Upper lobe of left lung (tissue), 6 donors: ENCODE results near the gene CNTNAP4. TPM values are rescaled to one million over a fixed set of nuclear protein-coding genes. Genes with fewer than 3 reads are reported as not detected.

Experiments used
- ATAC-seq, 2 donors: fragments of 200-7000 bp; cut with Tn5 transposase; one replicate each; pipeline ENCODE4 v1.9.1; 2022; ENCODE audit warnings: mild to moderate bottlenecking in 2 of 2, moderate library complexity in 2 of 2; ENCODE audit not compliant: low FRiP score in 2 of 2
- DNase-seq, 2 donors: peaks; one replicate each; pipeline ENCODE4 v3.0.0-alpha.2; 2019 to 2020
- H3K27ac ChIP-seq, 4 donors: fragments of 200-600 bp; sonication (generic); one replicate each; pipeline ENCODE4 v1.5.1; 2016 to 2019
- H3K27me3 ChIP-seq, 4 donors: fragments of 200-600 bp; sonication (generic); one replicate each; pipeline ENCODE4 v1.5.1; 2017 to 2019
- H3K36me3 ChIP-seq, 4 donors: fragments of 200-600 bp; sonication (generic); one replicate each; pipeline ENCODE4 v1.5.1; 2016 to 2019
- H3K4me1 ChIP-seq, 4 donors: fragments of 200-600 bp; sonication (generic); one replicate each; pipeline ENCODE4 v1.5.1; 2018 to 2019
- H3K4me3 ChIP-seq, 4 donors: fragments of 200-600 bp; sonication (generic); one replicate each; pipeline ENCODE4 v1.5.1; 2017 to 2019; ENCODE audit warnings: mild to moderate bottlenecking in 2 of 4, moderate library complexity in 1 of 4
- H3K9me3 ChIP-seq, 4 donors: fragments of 200-600 bp; sonication (generic); one replicate each; pipeline ENCODE4 v1.5.1; 2018 to 2019
- EP300 ChIP-seq, 4 donors: sonication (generic); formaldehyde crosslinking; IDR thresholded peaks; one replicate each; pipeline ENCODE4 v1.5.1; 2017; ENCODE audit warnings: antibody characterized with exemption in 4 of 4, control low read depth in 2 of 4
- POLR2A ChIP-seq, 4 donors: fragments of 450-650 bp; IDR thresholded peaks; one replicate each; pipeline ENCODE4 v1.5.1; 2016 to 2017; ENCODE audit warnings: antibody characterized with exemption in 4 of 4, mild to moderate bottlenecking in 2 of 4
- POLR2AphosphoS5 ChIP-seq, 2 donors: sonication (generic); formaldehyde crosslinking; IDR thresholded peaks; one replicate each; pipeline ENCODE4 v1.5.1; 2017; ENCODE audit warnings: antibody characterized with exemption in 2 of 2
- WGBS, 2 donors: methylation state at CpG; one replicate each; pipeline ENCODE4 v1.1.5; 2017 to 2018; 5-methylcytosine and 5-hydroxymethylcytosine counted together
- total RNA-seq, 6 donors: library from RNA; depleted of rRNA in 4 of 6; stranded (reverse); fragments of >200 nt in 4 of 6; gene quantifications; one replicate each; pipeline versions ENCODE4 v1.1.0 to v1.2.1, GENCODE V29; 2016 to 2021
- TF ChIP-seq, protein P1 (sequence below), 6 experiments: fragments of 450-650 bp in 4 of 6; fragments of 200-600 bp in 2 of 6; sonication (generic) in 2 of 6; IDR thresholded peaks; one replicate each; pipeline ENCODE4 v1.5.1; 2016 to 2019; ENCODE audit warnings: antibody characterized with exemption in 6 of 6
- donor health status: DM: no; HTN: no; CAD: no; lungs with moderate emphysema.
- donor health status: DM: no; HTN: yes; CAD: no; lungs with severe emphysema.

CNTNAP4 gene
- total RNA-seq, 6 donors from 2014 or later: not detected

DNA sequence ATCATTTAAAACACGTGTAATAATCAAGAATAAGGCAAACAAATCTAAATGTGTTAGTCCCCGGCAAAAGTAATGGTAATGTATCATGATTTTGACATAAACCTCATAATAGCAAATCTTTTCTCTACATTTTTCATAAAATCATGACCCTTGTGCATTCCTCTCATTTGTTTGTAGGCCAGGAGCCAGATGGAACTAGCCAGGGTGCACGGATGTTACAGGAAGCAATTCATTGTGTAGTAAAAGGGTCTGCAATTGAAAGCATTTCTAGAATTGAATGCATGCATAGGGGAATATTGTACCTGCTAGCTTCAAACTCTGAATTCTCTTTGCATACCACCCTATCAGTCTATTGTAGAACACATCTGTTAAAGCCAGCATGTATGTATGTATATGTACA is 66.6 kb downstream of the CNTNAP4 start:
- H3K36me3 ChIP-seq: no peaks in the 10 kb centered on the region
- WGBS, 2 donors: 45 to 58% methylated on average over 3 of the region's 3 CpGs
- no peak for DNase-seq

DNA sequence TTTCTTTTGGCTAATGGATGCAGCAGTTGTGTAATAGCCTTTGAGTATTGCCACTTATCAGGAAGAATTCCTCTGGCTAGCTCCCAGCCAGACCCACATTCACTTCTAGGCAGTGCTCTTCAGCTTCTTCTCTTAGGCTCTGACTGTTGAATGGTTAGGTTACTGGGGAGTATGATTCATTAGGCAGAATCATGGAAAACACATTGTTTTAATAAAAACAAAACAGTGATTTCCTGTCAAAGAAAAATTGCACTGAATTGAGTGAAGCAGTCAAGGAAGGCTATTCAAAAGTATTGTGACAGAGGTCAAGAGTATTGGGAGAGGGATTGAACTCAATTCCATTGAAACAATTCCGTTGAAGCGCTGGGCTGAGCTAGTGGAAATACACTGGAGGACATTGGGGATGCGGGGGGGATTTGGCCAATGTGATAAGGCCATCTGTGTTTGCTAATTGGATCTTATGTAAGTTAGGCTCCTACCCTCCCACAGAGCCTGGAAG is 68.0 kb downstream of the CNTNAP4 start:
- Histone ChIP-seq H3K27ac (no peak overlapping the region), H3K9me3 (no peaks in the 10 kb centered on the region), H3K36me3 (no peaks in the 10 kb centered on the region), H3K4me3 (no peak overlapping the region), H3K4me1 (no peaks in the 10 kb centered on the region), H3K27me3 (no peaks in the 10 kb centered on the region)
- WGBS, 2 donors: 36 to 51% methylated on average over 3 of the region's 3 CpGs
- ATAC-seq (peak; percentile 83 to 93), DNase-seq (peak in 1 of 2 donors; percentile 52)
- no peak for TF ChIP-seq EP300 (IDR thresholded peaks at IDR 0.05)
- TF ChIP-seq, protein P1, sequence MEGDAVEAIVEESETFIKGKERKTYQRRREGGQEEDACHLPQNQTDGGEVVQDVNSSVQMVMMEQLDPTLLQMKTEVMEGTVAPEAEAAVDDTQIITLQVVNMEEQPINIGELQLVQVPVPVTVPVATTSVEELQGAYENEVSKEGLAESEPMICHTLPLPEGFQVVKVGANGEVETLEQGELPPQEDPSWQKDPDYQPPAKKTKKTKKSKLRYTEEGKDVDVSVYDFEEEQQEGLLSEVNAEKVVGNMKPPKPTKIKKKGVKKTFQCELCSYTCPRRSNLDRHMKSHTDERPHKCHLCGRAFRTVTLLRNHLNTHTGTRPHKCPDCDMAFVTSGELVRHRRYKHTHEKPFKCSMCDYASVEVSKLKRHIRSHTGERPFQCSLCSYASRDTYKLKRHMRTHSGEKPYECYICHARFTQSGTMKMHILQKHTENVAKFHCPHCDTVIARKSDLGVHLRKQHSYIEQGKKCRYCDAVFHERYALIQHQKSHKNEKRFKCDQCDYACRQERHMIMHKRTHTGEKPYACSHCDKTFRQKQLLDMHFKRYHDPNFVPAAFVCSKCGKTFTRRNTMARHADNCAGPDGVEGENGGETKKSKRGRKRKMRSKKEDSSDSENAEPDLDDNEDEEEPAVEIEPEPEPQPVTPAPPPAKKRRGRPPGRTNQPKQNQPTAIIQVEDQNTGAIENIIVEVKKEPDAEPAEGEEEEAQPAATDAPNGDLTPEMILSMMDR (IDR thresholded peaks at IDR 0.05): no peak
- no peak for TF ChIP-seq POLR2AphosphoS5 (IDR thresholded peaks at IDR 0.05)
- no peak for TF ChIP-seq POLR2A (IDR thresholded peaks at IDR 0.05)

More for the DNA sequence above, 66.6 kb downstream of the CNTNAP4 start:
- H3K9me3 ChIP-seq: no peaks in the 10 kb centered on the region
- no peaks in the 10 kb centered on the region for H3K4me1 ChIP-seq
- no peak overlapping the region for H3K27ac ChIP-seq
- no peak for ATAC-seq
- H3K4me3 ChIP-seq: no peak overlapping the region
- no peaks in the 10 kb centered on the region for H3K27me3 ChIP-seq
- TF ChIP-seq, protein P1 (IDR thresholded peaks at IDR 0.05): no peak
- TF ChIP-seq POLR2AphosphoS5 (IDR thresholded peaks at IDR 0.05) (no peak), EP300 (IDR thresholded peaks at IDR 0.05) (no peak), POLR2A (IDR thresholded peaks at IDR 0.05) (no peak)

DNA sequence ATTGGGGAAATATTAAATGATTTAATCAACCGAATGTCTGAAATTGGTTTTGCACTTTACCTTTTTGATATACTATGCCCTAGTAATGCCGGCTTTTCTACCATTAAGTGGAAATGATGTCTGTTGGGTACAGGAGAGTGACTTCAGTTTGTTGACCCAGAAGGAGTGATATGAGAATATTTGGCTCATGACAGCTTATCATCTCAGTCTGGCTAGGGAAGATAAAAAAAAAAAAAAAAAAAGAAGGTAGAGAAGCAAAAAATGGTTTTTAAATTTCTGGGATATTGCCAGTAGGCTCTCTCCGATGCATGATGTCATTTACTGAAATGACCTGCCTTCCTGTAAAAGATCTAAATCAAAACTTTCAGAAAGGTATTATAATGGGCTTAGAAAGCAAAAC is 69.0 kb downstream of the CNTNAP4 start:
- WGBS, 2 donors: 57 to 89% methylated on average over 3 of the region's 3 CpGs
- H3K36me3 ChIP-seq: no peaks in the 10 kb centered on the region

DNA sequence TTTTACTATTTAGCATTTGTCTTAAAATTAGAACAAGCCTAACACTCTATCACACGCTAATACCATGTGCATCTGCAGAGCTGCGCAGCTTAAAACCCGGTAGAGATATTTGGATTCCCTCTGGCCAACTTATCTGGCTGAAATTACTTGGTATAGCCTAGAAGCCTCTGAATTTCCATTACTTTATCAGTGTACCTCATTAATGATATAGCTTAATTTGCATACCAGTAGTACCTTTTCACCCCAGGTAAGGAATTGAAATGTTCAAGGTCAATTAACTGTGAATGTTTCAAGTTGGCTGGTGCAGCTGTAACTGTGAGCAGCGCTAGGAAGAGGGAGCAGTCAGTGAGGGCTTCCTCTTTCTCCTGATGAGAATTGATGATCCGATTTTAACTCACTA is 74.2 kb downstream of the CNTNAP4 start:
- no peaks in the 10 kb centered on the region for H3K36me3 ChIP-seq
- DNase-seq (no peak), ATAC-seq (no peak)
- H3K27me3 ChIP-seq: no peaks in the 10 kb centered on the region
- WGBS, 2 donors: 79 to 80% methylated on average over 5 of the region's 5 CpGs
- H3K27ac ChIP-seq: no peak overlapping the region
- H3K4me1 ChIP-seq: no peaks in the 10 kb centered on the region
- no peak overlapping the region for H3K4me3 ChIP-seq
- no peak for TF ChIP-seq EP300 (IDR thresholded peaks at IDR 0.05)
- no peak for TF ChIP-seq POLR2A (IDR thresholded peaks at IDR 0.05)
- TF ChIP-seq POLR2AphosphoS5 (IDR thresholded peaks at IDR 0.05): no peak
- TF ChIP-seq, protein P1 (IDR thresholded peaks at IDR 0.05): no peak
- H3K9me3 ChIP-seq: no peaks in the 10 kb centered on the region

More for the DNA sequence above, 69.0 kb downstream of the CNTNAP4 start:
- no peak overlapping the region for H3K27ac ChIP-seq
- TF ChIP-seq, protein P1 (IDR thresholded peaks at IDR 0.05): no peak
- TF ChIP-seq POLR2AphosphoS5 (IDR thresholded peaks at IDR 0.05) (no peak), POLR2A (IDR thresholded peaks at IDR 0.05) (no peak), EP300 (IDR thresholded peaks at IDR 0.05) (no peak)
- no peak overlapping the region for H3K4me3 ChIP-seq
- no peaks in the 10 kb centered on the region for H3K4me1 ChIP-seq
- no peaks in the 10 kb centered on the region for H3K9me3 ChIP-seq
- ATAC-seq (no peak), DNase-seq (no peak)
- no peaks in the 10 kb centered on the region for H3K27me3 ChIP-seq

DNA sequence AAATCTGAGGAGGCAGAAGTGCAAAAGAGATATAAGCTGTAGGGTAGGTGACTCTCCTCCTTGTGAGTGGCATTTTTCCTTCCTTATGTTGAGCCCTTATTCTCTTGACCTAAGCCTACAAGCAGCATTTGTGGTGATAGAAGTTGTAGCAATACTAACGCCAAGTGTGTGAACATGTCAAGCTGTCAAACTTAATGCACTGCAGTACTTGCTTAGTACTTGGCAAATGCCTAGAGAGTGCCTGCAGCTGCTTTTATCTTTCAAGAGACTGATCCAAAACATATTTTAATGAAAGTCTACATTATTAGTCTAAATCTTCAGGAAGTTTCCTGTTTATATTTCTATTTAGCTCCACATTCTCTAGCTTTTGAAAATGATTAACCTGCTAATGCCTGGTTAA is 83.2 kb downstream of the CNTNAP4 start:
- Histone ChIP-seq H3K4me1 (no peaks in the 10 kb centered on the region), H3K36me3 (no peaks in the 10 kb centered on the region), H3K4me3 (no peak overlapping the region), H3K27me3 (no peaks in the 10 kb centered on the region), H3K9me3 (no peaks in the 10 kb centered on the region), H3K27ac (no peak overlapping the region)
- WGBS, 2 donors: 20 to 40% methylated on average over 1 of the region's 1 CpG
- no peak for ATAC-seq
- no peak for DNase-seq
- no peak for TF ChIP-seq EP300 (IDR thresholded peaks at IDR 0.05)
- TF ChIP-seq POLR2A (IDR thresholded peaks at IDR 0.05): no peak
- TF ChIP-seq POLR2AphosphoS5 (IDR thresholded peaks at IDR 0.05): no peak
- TF ChIP-seq, protein P1 (IDR thresholded peaks at IDR 0.05): no peak
